Muscle of arm (tissue), 12 donors: ENCODE measurements around the gene NT5DC4. TPM values are rescaled to one million over a fixed set of nuclear protein-coding genes. Genes with fewer than 3 reads are reported as not detected.
"Not testable (repeated sequence)": the region's sequence is repeated elsewhere in the genome, so short reads cannot be mapped to it uniquely, and the experiment has no call there.

Source experiments
- DNase-seq: peaks from one replicate; pipeline ENCODE4 v3.0.0-alpha.2; 2013
- polyA plus RNA-seq, 12 donors: library from polyadenylated mRNA; unstranded; fragments of 120-200 nt; gene quantifications; one replicate each; pipeline ENCODE4 v1.2.1, GENCODE V29; 2013; ENCODE audit not compliant: insufficient read length in 12 of 12

Gene NT5DC4
- polyA plus RNA-seq, 12 donors = 1.5 TPM; not detected in 11

DNA sequence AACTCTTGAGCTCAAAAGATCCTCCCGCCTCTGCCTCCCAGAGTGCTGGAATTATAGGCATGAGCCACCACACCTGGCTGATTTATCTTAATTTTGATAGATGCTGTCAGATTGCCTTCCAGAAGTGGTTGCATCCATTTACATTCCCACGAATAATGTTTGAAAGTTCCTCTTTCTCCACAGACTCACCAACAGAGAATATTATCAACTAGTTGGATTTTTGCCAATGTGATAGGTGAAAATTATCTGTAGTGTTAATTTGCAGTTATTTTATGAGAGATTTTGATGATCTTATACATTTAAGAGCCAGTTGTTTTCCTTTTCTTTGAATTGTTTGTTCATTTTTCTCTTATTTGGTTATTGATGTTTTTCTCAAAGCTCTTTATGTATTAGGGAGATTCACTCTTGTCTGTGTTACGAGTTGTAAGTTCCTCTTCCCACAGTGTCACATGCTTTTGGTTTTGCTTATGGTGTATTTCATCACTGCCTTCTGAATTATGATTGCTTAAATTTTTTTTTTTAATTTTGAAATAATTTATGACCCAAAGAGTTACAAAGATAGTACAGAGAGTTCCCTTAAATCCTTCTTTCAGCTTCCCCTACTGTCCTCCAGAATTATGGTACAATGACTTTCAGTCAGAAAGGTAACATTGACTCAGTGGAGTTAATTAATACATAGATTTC, 20.7 kb upstream of the NT5DC4 start:
- no peak for DNase-seq

DNA sequence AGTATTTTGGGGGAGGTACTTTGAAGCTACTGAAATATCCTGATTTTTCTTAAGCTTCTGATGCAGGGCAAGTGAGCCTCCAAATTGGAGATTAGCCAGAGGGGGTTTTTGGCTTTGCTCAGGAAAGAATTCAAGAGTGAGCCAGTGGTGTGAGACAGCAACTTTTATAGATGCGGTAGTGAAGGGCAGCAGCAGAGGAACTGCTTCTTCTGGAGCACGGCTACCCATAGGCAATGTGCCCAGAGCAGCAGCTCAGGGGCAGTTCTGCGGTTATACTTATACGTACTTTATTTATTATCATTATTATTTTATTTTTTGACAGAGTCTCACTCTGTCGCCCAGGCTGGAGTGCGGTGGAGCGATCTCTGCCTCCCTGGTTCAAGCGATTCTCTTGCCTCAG, 19.8 kb upstream of the NT5DC4 start:
- DNase-seq = no peak

DNA sequence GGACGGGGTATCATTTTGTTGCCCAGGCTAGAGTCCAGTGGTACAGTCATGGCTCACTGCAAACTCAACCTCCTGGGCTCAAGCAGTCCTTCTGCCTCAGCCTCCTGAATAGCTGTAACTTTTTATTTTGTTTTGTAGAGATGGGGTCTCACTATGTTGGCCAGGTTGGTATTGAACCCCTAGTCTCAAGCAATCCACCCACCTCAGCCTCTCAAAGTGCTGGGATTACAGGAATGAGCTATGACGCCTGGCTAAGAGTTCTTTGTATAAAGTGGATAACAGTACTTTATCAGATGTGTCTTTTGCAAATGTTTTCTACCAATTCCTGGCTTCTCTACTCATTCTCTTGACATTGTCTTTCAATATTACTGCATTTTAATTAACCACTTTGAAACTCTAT, 17.1 kb upstream of the NT5DC4 start:
- DNase-seq = no peak

DNA sequence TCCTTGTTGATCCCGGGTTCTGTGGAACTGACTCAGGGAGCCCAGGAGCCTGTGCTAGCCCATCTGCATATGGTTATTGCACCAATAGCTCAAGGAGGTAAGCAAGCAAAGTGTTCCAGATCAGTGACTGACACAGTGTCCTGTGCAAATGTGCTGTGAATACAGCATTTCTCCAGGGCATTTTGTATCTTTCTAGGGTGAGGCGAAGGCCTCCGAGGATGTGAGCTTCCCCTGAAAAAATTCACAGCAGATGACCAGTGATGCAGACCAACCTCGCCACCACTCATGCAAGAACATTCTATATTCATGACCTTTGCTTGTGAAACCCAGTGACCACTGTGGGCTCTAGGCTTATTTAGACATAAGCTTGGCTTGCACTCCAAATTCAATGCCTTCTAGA, 15.2 kb upstream of the NT5DC4 start:
- DNase-seq = no peak

DNA sequence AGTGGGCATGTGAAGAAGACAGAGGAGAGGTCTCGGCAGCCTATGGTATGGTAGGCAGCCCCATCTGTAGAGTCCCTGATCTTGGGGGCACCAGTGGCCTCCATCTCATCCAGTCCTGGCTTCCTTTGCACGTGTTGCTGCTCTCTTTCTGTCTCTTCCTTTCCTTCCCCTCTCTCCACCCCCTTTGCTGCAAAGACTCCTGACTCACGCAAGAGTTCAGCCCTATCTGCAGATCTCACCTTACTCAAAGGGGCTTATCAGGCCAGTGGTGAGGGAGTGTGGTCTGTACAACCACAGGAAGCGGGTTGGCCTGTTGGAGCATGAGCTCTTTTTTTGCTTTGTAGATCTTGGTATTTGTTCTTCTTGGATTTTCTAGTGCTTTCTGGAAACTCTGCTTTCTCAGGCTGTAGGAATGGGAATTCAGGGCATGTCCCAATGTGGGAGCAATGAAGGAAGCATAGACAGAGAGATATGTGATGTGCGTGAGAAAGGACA, 14.6 kb upstream of the NT5DC4 start:
- DNase-seq = no peak

DNA sequence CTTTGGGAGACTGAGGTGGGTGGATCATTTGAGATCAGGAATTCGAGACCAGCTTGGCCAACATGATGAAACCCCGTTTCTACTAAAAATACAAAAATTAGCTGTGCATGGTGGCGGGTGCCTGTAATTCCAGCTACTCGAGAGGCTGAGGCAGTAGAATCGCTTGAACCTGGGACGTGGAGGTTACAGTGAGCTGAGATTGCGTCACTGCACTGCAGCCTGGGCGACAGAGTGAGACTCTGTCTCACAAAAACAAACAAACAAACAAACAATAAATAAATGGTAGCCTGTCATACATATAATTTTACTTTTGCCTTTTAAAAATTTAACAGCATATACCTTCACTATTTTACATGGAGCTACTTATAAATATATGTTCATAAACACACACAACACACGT, 13.9 kb upstream of the NT5DC4 start:
- DNase-seq = not testable (repeated sequence)

DNA sequence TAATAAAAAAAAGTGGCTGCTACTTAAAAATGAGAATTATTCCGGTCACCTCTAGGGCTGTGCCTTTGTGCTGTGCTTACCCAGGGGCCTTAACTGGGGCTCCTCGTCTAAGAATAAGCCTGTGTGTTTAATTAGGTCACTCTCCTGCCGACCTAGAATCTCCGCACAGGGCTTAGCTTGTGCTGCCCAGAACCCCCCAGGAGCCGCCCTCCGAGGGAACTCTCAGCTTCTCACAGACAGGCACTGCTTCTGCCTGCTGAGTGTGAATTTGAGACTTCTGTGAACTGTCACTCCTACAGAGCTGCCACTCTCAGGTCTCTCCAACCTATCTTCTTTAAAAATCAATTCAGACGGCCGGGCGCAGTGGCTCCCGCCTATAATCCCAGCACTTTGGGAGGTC, 11.9 kb upstream of the NT5DC4 start:
- DNase-seq = no peak

DNA sequence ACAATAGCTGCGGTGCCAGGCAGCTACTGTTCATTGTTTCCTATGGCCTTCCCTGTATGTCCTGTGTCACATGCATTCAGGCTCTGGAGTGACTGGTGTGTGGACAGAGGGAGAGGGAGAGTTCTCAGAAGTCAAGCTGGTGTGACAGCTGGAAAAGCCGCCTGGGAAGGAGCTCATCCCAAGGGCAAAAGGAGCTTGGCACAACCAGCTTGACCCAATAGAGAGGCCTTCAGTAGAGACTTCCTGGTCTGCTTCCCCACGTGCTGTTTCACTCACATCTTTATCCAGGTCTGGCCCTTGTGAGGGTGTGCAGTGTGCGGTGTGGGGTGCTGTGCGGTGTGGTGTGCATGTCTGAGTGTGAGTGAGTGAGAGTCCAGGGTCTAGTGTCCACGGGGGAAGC, 11.1 kb upstream of the NT5DC4 start:
- DNase-seq = no peak

DNA sequence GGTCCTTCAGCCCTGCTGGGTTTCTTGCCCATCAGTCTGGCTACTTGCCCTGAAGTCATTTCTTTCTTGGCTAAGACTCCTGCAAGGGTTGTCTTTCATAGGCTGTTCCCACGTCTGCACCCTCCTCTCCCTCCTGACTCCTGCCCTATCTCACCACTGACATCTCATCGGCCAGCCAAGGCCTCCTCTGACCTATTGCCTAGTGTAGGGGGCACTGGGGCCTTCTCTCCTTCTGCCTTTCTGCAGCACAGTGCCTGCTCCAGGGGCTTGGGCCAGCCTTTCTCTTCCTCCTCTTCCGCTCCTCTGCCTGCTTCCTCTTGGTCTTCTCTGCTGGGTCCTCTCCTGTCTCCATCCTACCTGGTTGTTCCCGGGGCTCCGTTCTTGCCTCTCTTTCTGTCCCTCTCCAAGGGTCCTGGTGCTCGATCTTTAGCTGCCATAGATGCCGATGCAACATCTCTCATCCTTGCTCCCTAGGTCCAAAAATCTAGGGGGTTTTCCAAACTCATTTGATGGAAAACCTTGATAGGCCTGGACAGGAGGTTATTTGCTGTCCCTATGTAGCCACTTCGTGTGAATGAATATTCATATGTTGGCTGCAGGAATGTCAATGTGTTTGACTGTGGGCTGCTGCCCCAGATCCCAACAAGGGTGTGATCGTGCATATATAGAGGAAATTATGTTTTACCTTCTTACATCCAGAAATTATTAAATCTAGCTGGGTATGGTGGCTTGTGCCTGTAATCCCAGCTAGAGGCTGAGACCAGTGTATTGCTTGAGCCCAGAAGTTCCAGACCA, 9.7 kb upstream of the NT5DC4 start:
- no peak for DNase-seq

DNA sequence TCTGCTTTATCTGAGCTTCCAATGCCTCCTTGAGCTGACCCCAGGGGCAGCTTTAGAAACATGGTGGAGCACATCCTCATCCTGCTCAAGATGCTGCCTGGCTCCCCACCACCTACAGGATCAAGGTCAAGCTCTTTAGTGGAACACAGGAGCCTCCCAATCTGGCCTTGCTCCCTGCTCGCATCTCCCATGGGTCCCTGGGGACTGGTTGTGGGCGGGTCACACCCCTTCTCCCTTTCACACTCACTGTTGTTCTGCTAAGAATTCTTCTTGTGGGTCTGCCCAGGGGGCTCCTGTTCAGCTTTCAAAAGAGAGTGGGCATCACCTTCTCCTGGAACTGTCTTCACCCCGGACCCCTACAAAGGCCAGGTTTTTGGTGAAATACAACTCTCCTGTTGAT, 8.4 kb upstream of the NT5DC4 start:
- DNase-seq = no peak

DNA sequence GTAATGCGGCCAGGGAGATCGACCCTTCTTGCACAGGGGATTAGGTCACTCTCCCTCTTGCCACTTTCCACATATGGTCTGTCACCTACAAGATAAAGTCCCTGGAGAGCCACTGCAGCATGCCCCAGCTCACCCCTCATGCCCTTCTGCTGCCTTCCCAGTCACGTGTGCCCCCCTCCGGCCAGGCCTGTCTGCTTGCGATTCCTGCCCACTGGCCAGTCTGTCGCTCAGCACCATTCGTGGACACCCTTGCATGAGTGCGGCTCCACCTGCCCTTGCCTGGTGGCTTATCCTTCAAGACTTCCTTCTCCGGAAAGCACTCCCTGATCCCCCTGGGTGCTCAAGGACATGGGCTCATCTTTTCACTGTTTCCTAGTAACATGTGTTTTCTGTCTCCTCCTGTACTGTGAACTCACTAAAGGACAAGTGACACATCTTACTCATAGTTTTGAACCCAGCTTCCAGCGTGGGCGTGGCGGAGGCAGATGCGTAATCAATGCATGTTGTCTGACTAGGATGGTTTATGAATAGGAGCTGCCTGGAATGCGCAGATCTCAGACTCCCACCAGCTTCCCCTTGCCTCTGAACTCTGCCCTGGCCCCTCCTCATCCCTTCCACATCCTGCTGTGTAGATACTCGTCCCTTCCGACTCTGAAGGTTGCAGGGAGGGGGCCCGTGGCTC, 7.8 kb upstream of the NT5DC4 start:
- no peak for DNase-seq

DNA sequence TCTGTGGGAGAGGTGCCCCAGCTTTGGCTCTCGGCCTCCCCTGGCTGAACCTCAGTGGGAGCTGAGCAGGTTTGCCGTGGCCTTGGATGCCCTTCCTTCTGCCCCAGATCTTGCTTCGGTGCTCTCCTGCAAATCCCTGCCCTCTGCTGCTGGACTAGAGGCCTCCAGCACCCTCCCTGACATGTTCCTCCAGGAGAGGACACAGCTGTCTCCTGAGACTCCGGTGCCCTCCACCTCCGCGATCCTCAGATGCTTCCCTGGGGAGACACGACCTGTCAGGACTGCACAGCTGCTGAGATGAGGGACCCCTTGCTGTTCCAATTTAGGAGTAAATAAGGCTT, 7.3 kb upstream of the NT5DC4 start:
- DNase-seq = no peak

DNA sequence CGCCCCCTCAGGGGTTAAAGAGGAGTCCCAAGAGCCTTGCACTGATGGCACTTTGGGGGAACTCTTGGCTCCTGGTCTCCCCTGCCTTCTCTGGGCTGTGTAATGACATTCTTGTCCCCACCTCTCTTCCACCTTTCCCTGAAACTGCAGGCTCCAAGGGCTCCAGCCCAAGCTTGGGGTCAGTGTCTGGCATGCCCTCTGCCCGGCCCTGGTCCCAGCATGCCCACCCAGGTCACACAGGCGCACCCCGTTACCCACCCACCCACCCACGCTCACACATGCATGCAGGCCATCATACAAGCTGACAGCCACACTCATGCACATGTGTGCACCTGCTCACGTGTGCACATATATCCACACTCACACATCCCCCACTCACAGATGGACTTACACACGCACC, 6.9 kb upstream of the NT5DC4 start:
- DNase-seq = no peak

DNA sequence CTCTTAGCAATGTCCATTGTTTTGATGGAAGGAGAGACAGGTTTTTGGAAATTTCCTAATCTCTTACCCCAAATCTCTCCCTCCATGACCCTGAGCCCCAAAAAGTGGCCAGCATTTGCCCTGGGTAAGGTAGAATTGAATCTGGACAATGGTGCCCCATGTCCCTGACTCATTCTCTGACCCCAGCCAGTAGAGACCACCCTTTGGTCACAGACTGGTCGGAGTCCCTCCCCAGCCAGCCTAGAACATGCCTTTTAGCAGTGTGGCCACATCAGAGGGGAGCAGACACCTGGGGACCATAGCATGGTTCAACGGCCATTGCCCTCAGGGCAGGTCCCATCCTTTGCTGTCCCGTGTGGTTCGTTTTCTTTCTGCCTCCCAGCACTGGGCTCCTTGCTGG, 6.5 kb upstream of the NT5DC4 start:
- no peak for DNase-seq

DNA sequence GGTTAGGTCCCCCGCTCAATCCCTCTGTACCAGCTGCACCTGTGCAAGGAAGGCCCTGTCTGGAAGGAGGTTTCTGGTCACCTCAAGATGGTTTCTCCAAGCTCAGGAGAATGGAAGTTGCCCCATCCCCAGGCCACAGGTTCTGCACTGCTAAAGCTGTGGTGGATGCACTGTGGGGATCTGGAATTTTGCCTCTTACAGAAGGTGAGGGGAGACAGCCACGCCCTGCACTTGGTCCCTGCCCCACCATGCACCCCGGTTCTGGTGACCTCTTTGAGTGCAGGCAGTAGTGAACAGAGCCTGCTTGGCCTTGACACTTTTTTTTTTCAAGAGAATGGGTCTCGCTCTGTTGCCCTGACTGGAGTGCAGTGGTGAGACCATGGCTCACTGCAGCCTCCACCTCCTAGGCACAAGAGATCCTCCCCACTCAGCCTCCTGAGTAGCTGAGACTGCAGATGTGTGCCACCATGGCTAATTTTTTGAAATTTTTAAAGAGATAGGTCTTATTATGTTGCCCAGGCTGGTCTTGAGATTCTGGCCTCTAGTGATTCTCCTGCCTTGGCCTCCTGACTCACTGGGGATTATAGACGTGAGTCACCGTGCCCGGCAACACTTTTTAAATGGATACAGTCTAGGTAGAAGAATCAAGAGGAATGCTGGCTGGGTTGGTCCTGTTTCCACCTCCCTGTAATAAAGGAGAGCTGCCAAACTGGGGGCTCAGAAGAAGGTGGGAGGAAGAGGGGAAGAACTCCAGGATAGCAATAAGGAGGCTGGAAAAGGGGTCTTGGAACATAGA, 5.8 kb upstream of the NT5DC4 start:
- DNase-seq = no peak

DNA sequence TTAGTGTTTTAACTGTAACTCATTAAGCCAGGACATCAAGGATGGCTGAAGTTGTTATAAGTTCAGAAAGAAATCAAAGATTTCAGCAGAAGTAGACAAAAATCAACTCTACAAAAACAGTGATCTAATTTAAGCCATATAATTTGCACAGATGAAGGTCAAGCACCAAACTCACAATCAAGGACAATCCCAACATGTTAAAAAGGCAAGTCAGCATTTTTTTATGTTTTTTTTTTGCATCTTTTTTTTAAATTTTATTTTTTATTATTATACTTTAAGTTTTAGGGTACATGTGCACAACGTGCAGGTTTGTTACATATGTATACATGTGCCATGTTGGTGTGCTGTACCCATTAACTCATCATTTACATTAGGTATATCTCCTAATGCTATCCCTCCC, 4.7 kb upstream of the NT5DC4 start:
- not testable (repeated sequence) for DNase-seq

DNA sequence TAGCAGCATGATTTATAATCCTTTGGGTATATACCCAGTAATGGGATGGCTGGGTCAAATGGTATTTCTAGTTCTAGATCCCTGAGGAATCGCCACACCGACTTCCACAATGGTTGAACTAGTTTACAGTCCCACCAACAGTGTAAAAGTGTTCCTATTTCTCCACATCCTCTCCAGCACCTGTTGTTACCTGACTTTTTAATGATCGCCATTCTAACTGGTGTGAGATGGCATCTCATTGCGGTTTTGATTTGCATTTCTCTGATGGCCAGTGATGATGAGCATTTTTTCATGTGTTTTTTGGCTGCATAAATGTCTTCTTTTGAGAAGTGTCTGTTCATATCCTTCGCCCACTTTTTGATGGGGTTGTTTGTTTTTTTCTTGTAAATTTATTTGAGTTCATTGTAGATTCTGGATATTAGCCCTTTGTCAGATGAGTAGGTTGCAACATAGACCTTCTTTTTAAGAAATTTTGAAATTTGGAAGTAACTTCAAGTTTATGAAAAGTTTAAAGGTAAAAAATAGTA, 3.9 kb upstream of the NT5DC4 start:
- not testable (repeated sequence) for DNase-seq

DNA sequence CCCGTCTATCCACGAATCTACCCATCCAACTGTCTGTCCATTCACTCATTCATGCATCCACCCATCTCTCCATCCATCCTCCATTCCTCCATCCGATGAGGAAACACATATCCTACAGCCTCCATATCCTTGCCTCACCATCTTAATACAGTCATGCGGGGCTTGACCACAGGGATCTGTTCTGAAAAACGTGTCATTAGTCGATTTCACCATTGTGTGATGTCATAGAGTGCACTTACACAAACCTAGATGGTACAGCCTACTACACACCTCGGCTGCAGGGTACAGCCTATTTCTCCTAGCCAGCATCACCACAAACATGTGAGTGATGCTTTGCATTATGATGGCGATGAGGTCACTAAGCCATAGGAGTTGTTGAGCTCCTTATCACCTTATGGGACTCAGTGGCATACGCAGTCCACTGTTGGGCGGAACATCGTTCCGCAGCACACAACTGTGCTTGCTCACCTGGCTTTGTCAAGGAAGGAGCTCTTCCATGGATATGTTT, 1.9 kb upstream of the NT5DC4 start:
- no peak for DNase-seq

DNA sequence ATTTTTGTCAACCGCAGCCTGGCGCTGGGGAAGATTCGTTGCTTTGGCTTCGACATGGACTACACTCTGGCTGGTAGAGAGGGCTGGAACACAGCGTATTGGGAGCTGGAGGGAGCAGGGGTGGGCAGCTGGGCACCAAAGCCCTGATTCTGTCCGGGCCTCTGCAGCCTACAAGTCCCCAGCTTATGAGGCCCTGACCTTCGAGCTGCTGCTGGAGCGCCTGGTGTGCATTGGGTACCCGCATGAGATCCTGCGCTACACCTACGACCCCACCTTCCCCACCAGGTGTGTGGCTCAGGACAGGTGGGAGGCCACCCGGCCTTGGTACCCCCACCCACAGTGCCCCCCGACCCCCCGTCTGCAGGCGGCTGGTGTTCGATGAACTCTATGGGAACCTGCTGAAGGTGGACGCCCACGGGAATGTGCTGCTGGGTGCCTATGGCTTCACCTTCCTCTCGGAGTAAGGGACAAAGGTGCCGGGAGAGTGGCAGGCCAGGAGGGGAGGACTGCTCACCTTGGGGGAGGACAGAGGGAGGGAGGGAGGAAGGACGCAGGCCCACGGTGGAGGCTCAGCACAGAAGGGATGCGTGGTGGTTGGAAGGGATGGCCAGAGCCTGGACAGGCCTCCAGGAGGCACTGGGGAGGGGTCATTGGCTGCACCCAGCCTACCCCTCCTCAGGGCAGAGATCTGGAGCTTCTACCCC, 1.2 kb downstream of the NT5DC4 start:
- no peak for DNase-seq

DNA sequence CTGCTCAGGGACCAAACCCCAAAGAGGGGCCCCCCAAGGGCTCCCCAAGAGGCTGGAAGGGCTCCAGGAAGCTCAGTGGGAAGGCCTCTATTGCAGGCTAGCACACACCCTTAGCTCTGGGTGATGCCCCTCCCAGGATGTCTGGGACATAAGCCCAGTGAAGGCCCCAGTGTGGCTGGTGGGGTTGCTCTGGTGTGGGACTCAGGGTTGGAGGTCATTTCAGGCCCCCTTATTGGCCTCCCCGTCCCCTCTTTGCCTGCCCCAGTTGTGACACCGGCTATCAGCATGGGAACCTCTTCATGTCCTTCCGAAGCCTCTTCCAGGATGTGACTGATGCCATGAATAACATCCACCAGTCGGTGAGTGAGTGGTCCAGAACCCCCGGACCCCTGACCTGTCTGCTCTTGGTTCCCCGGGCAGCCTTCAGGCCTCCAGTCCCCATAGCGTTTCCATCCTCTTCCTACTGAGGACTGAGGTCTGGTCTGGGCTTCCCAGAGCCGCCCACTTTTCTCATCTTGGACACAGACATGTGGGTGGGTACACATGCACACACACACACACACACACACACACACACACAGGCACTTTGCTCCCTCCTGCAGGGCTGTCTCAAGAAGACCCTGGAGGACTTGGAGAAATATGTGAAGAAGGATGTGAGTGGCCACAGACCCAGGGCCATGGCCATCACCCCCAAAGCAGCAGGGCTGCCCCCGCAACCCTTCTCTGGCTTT, 2.2 kb downstream of the NT5DC4 start:
- no peak for DNase-seq
